PC-9 (cell line): ENCODE measurements around the gene VASH2. TPM values are rescaled to one million over a fixed set of nuclear protein-coding genes. Genes with fewer than 3 reads are reported as not detected.

Source experiments
- BruUV-seq: library from RNA; stranded (reverse); fragments of 400-500 nt; replicated peaks from 2 replicates; lab custom pipeline; 2021; lab: Mats Ljungman, UMichigan
- CTCF ChIA-PET: fragments of 300-600 bp; sonication (Branson Sonifier 250); formaldehyde crosslinking; loops from one replicate; lab custom pipeline; 2022; ENCODE audit warnings: antibody characterized with exemption; lab: Charles Lee
- POLR2A ChIA-PET: fragments of 300-600 bp; sonication (Branson Sonifier 250); formaldehyde crosslinking; loops from one replicate; lab custom pipeline; 2022; ENCODE audit warnings: antibody characterized with exemption; ENCODE audit not compliant: unreplicated experiment; lab: Charles Lee
- DNase-seq, 2 experiments: peaks; one replicate each; pipeline versions ENCODE4 v3.0.0 to v3.0.0-alpha.2; 2015 to 2022; ENCODE audit warnings: mixed read lengths in 1 of 2
- H2AFZ ChIP-seq: fragments of 200-600 bp; sonication (generic); 2 replicates; pipeline ENCODE4 v1.8.1; 2017; ENCODE audit warnings: antibody characterized with exemption
- H3F3A ChIP-seq: fragments of 200-600 bp; sonication (generic); 2 replicates; pipeline ENCODE4 v1.8.1; 2017; ENCODE audit warnings: antibody characterized with exemption, mild to moderate bottlenecking, low read depth; ENCODE audit not compliant: insufficient read depth
- H3K27ac ChIP-seq: fragments of 200-600 bp; sonication (generic); 2 replicates; pipeline ENCODE4 v1.6.1; 2016; ENCODE audit warnings: mixed run types
- H3K27me3 ChIP-seq: fragments of 200-600 bp; sonication (generic); 2 replicates; pipeline ENCODE4 v1.6.1; 2016; ENCODE audit warnings: low read depth, mixed run types; ENCODE audit not compliant: insufficient read depth
- H3K36me3 ChIP-seq: fragments of 200-600 bp; sonication (generic); 2 replicates; pipeline ENCODE4 v1.6.1; 2016; ENCODE audit warnings: low read depth, mixed run types
- H3K4me1 ChIP-seq: fragments of 200-600 bp; sonication (generic); replicated peaks from 2 replicates; pipeline ENCODE4 v1.6.1; 2016; ENCODE audit warnings: mixed run types; ENCODE audit not compliant: insufficient read depth
- H3K4me2 ChIP-seq: fragments of 200-600 bp; sonication (generic); 2 replicates; pipeline ENCODE4 v1.6.1; 2017; ENCODE audit warnings: mixed run types
- H3K4me3 ChIP-seq: fragments of 200-600 bp; sonication (generic); 2 replicates; pipeline ENCODE4 v1.6.1; 2016; ENCODE audit warnings: mixed run types
- H3K79me2 ChIP-seq: fragments of 200-600 bp; sonication (generic); 2 replicates; pipeline ENCODE4 v1.6.1; 2017; ENCODE audit warnings: low read depth, mixed run types
- H3K9me2 ChIP-seq: fragments of 200-600 bp; sonication (generic); 2 replicates; pipeline ENCODE4 v1.8.1; 2017; ENCODE audit warnings: mild to moderate bottlenecking; ENCODE audit not compliant: insufficient read depth
- H3K9me3 ChIP-seq: fragments of 200-600 bp; sonication (generic); 2 replicates; pipeline ENCODE4 v1.8.1; 2016; ENCODE audit warnings: low read depth; ENCODE audit not compliant: insufficient read depth
- H4K20me1 ChIP-seq: fragments of 200-600 bp; sonication (generic); 2 replicates; pipeline ENCODE4 v1.8.1; 2017; ENCODE audit not compliant: insufficient read depth
- EZH2 ChIP-seq: fragments of 200-600 bp; sonication (generic); IDR thresholded peaks from 2 replicates; pipeline ENCODE4 v1.8.0; 2017; ENCODE audit warnings: antibody characterized with exemption, low read depth
- intact Hi-C: fragments of 100-400 bp; cut with micrococcal nuclease; formaldehyde crosslinking; loops from one replicate; pipeline ENCODE4 v1.10.0; 2022; ENCODE audit not compliant: unreplicated experiment
- total RNA-seq: library from RNA; stranded (reverse); gene quantifications from 2 replicates; pipeline ENCODE4 v1.2.3, GENCODE V29; 2021
- TF ChIP-seq, protein P1 (sequence below): fragments of 200-600 bp; sonication (generic); conservative IDR thresholded peaks from 2 replicates; pipeline ENCODE4 v1.6.1; 2017; ENCODE audit warnings: mixed run types, antibody characterized with exemption, mild to moderate bottlenecking, moderate library complexity

Gene VASH2
- total RNA-seq, 1 experiment from 2014 or later: not detected

DNA sequence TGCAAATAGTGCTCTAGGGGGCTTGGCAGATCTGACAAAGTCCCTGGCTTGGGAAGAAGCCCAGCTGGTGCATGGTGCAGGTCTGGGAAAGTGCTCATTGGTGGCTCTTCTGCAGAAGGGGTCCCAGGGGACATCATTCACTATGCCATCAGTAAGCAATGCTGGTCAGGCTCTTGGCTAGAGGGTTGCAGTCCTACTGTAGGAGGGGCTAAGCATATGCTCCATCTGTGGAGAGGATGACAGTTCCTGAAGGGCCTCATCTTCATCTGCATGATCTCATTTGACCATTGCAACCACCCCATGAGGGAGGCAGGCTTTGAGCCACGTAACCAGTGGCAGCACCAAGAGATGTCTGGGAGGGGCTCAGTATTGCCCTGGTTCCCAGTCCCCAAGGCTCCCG lies 31.5 kb upstream of the VASH2 start:
- Histone ChIP-seq H3K36me3 (no peaks in the 10 kb centered on the region), H3K27me3 (peaks cover 23% of the 10 kb centered on the region), H3K4me2 (no peak overlapping the region), H4K20me1 (no peaks in the 10 kb centered on the region), H2AFZ (no peak overlapping the region), H3K4me1 (no peaks in the 10 kb centered on the region), H3K9me3 (no peaks in the 10 kb centered on the region), H3K79me2 (no peaks in the 10 kb centered on the region), H3F3A (no peaks in the 10 kb centered on the region), H3K27ac (no peak overlapping the region), H3K9me2 (no peaks in the 10 kb centered on the region), H3K4me3 (no peak overlapping the region)
- no peak for TF ChIP-seq EZH2
- TF ChIP-seq, protein P1, sequence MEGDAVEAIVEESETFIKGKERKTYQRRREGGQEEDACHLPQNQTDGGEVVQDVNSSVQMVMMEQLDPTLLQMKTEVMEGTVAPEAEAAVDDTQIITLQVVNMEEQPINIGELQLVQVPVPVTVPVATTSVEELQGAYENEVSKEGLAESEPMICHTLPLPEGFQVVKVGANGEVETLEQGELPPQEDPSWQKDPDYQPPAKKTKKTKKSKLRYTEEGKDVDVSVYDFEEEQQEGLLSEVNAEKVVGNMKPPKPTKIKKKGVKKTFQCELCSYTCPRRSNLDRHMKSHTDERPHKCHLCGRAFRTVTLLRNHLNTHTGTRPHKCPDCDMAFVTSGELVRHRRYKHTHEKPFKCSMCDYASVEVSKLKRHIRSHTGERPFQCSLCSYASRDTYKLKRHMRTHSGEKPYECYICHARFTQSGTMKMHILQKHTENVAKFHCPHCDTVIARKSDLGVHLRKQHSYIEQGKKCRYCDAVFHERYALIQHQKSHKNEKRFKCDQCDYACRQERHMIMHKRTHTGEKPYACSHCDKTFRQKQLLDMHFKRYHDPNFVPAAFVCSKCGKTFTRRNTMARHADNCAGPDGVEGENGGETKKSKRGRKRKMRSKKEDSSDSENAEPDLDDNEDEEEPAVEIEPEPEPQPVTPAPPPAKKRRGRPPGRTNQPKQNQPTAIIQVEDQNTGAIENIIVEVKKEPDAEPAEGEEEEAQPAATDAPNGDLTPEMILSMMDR: no peak
- intact Hi-C loops: no loop called here
- ChIA-PET CTCF (no interaction called here), POLR2A (interaction anchor here (0.6 kb wide), 1 partner anchor 198 kb away, joined by 18 read pairs; no protein-coding TSS in a partner anchor)
- BruUV-seq: no TSS peak
- no peak for DNase-seq

DNA sequence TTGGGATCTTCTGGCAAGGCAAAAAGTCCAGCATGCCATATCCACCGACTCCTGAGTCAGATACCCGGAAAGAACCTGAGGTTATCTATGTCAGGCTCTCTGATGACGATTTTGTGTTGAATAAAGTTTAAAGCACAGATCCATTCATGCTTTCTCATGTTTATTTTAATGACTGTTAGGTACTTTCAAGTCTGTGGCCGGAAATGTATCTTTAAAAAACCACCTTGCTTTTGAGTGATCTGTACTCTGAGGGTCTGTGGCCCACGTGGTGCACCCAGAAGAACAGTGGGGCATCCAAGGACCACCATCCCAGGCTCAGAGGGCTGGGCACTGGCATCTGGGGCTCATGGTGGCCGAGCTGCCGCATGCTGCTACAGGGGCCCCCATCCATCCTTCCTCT lies 30.1 kb upstream of the VASH2 start:
- Histone ChIP-seq H3K4me2 (no peak overlapping the region), H3K4me3 (no peak overlapping the region), H3F3A (no peaks in the 10 kb centered on the region), H2AFZ (no peak overlapping the region), H3K9me3 (no peaks in the 10 kb centered on the region), H3K36me3 (no peaks in the 10 kb centered on the region), H3K27ac (no peak overlapping the region), H3K27me3 (peaks cover 23% of the 10 kb centered on the region), H3K79me2 (no peaks in the 10 kb centered on the region), H4K20me1 (no peaks in the 10 kb centered on the region), H3K9me2 (no peaks in the 10 kb centered on the region), H3K4me1 (no peaks in the 10 kb centered on the region)
- BruUV-seq: no TSS peak
- TF ChIP-seq, protein P1: no peak
- TF ChIP-seq EZH2: no peak
- DNase-seq: no peak
- intact Hi-C loops: no loop called here
- ChIA-PET POLR2A (no interaction called here), CTCF (no interaction called here)

DNA sequence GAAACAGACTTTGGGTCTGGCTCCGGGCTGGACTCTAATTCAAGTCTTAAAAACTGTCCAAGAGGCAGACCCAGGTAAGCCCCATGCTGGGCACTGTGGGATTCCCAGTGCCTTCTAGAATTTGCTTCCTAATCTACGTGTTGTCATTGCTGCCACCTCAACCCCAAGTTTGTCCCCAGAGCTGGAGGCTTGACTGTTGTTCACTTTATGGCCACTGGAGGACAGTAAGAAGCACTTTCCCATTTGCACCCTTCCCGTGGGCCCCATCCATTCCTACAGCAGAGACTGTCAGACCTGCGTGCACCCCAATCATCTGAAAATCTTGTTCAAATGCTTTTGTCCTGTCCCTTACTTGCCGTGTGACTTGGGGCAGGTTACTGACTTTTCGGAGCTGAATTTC lies 29.4 kb upstream of the VASH2 start:
- Histone ChIP-seq H3K27me3 (peaks cover 23% of the 10 kb centered on the region), H3K79me2 (no peaks in the 10 kb centered on the region), H3K36me3 (no peaks in the 10 kb centered on the region), H4K20me1 (no peaks in the 10 kb centered on the region), H3F3A (no peaks in the 10 kb centered on the region), H3K9me3 (no peaks in the 10 kb centered on the region), H3K9me2 (no peaks in the 10 kb centered on the region), H3K27ac (no peak overlapping the region), H2AFZ (no peak overlapping the region), H3K4me3 (no peak overlapping the region), H3K4me1 (no peaks in the 10 kb centered on the region), H3K4me2 (no peak overlapping the region)
- DNase-seq: no peak
- intact Hi-C loops: no loop called here
- BruUV-seq: no TSS peak
- ChIA-PET POLR2A (interaction anchor here (0.6 kb wide), 1 partner anchor 44 kb away, joined by 5 read pairs; no protein-coding TSS in a partner anchor), CTCF (no interaction called here)
- TF ChIP-seq EZH2: no peak
- TF ChIP-seq, protein P1: no peak; the same call in 1 of the 2 replicates
